Measurements from ENCODE around the gene ZBTB5.

DNA sequence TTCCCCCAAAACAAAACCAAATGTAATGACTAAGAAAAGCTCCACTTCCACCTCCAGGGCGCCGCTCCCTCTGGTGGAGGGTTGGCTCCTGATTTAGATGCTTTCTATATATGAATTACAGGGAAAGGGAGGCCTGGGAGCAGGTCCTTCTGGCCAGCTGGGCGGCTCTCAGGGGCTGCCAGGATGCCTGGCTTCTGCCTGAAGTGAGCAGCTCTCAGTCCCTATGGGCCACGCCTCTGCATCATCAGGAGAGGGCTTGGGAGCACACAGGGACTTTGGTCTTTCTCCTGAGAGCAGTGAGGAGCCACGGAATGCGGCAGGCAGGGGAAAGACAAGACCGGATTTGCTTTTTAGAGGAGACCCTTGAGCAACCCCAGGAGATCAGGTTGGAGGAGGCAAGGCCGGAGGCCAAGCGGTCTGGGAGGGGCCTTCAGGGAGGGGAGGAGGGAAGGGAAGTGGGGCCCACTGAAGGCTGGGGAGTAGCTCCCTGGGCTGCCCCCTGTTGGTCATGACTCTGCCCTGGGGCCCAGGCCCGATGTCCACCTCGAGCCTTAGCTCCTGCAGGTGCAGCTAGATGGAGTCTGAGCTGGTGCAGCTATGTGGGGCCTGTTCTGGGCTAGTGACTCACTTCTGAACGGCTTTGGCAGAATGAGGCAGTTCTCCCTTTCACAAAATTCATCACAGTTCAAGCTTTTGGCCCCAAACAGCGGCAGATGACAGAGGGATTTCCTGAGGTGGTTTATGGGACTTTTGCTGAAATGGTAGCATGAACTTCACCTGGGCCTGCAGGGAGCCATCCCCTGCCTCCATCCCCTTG, 54.1 kb downstream of the ZBTB5 start:
- TF ChIP-seq, protein P1, sequence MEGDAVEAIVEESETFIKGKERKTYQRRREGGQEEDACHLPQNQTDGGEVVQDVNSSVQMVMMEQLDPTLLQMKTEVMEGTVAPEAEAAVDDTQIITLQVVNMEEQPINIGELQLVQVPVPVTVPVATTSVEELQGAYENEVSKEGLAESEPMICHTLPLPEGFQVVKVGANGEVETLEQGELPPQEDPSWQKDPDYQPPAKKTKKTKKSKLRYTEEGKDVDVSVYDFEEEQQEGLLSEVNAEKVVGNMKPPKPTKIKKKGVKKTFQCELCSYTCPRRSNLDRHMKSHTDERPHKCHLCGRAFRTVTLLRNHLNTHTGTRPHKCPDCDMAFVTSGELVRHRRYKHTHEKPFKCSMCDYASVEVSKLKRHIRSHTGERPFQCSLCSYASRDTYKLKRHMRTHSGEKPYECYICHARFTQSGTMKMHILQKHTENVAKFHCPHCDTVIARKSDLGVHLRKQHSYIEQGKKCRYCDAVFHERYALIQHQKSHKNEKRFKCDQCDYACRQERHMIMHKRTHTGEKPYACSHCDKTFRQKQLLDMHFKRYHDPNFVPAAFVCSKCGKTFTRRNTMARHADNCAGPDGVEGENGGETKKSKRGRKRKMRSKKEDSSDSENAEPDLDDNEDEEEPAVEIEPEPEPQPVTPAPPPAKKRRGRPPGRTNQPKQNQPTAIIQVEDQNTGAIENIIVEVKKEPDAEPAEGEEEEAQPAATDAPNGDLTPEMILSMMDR (IDR thresholded peaks at IDR 0.05) = no peak
- no peak for TF ChIP-seq POLR2A (IDR thresholded peaks at IDR 0.05)
